ENCODE results near the gene SOX9.

- TF ChIP-seq POLR2A (IDR thresholded peaks at IDR 0.05), result no peak
- TF ChIP-seq, protein P1, sequence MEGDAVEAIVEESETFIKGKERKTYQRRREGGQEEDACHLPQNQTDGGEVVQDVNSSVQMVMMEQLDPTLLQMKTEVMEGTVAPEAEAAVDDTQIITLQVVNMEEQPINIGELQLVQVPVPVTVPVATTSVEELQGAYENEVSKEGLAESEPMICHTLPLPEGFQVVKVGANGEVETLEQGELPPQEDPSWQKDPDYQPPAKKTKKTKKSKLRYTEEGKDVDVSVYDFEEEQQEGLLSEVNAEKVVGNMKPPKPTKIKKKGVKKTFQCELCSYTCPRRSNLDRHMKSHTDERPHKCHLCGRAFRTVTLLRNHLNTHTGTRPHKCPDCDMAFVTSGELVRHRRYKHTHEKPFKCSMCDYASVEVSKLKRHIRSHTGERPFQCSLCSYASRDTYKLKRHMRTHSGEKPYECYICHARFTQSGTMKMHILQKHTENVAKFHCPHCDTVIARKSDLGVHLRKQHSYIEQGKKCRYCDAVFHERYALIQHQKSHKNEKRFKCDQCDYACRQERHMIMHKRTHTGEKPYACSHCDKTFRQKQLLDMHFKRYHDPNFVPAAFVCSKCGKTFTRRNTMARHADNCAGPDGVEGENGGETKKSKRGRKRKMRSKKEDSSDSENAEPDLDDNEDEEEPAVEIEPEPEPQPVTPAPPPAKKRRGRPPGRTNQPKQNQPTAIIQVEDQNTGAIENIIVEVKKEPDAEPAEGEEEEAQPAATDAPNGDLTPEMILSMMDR (IDR thresholded peaks at IDR 0.05), result no peak
These were observed 9.4 kb upstream of the SOX9 start for GRCh38 chr17:72111336-72111923.
